ENCODE data around the gene RAB5IF. TPM values are rescaled to one million over a fixed set of nuclear protein-coding genes. Genes with fewer than 3 reads are reported as not detected.

The RAB5IF gene
- total RNA-seq, 6 experiments from 2014 or later: 94.5 to 105 (median 100) TPM

DNA sequence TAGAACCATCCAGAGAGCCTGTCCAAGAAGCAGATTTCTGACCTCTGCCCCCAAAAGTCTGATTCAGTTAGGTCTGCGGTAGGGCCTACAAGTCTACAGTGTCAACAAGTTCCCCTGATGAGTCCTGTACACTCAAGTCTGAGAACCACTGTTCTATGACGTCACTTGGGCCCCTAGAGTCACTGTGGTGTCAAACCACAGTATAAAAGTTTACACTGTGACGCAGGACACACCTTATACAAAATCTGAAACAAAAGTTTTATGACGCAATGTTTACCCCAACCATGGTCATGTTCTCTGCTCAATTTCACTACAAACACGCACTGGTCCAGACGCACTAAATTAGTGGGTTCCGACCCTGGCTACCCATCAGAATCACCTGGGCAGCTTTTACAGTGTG is 22.5 kb downstream of the RAB5IF start:
- Mint-ChIP-seq H3K36me3 (ENCODE audit: low read depth) (no peaks in the 10 kb centered on the region), H3K4me3 (no peak overlapping the region), H3K27me3 (ENCODE audit: insufficient read depth) (peaks cover 7% of the 10 kb centered on the region), H3K27ac (no peak overlapping the region), H3K9me3 (no peaks in the 10 kb centered on the region), H3K4me1 (ENCODE audit: low read depth) (no peaks in the 10 kb centered on the region)
- TF ChIP-seq, protein P1, sequence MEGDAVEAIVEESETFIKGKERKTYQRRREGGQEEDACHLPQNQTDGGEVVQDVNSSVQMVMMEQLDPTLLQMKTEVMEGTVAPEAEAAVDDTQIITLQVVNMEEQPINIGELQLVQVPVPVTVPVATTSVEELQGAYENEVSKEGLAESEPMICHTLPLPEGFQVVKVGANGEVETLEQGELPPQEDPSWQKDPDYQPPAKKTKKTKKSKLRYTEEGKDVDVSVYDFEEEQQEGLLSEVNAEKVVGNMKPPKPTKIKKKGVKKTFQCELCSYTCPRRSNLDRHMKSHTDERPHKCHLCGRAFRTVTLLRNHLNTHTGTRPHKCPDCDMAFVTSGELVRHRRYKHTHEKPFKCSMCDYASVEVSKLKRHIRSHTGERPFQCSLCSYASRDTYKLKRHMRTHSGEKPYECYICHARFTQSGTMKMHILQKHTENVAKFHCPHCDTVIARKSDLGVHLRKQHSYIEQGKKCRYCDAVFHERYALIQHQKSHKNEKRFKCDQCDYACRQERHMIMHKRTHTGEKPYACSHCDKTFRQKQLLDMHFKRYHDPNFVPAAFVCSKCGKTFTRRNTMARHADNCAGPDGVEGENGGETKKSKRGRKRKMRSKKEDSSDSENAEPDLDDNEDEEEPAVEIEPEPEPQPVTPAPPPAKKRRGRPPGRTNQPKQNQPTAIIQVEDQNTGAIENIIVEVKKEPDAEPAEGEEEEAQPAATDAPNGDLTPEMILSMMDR (IDR thresholded peaks at IDR 0.05): no peak
- no peak for DNase-seq

DNA sequence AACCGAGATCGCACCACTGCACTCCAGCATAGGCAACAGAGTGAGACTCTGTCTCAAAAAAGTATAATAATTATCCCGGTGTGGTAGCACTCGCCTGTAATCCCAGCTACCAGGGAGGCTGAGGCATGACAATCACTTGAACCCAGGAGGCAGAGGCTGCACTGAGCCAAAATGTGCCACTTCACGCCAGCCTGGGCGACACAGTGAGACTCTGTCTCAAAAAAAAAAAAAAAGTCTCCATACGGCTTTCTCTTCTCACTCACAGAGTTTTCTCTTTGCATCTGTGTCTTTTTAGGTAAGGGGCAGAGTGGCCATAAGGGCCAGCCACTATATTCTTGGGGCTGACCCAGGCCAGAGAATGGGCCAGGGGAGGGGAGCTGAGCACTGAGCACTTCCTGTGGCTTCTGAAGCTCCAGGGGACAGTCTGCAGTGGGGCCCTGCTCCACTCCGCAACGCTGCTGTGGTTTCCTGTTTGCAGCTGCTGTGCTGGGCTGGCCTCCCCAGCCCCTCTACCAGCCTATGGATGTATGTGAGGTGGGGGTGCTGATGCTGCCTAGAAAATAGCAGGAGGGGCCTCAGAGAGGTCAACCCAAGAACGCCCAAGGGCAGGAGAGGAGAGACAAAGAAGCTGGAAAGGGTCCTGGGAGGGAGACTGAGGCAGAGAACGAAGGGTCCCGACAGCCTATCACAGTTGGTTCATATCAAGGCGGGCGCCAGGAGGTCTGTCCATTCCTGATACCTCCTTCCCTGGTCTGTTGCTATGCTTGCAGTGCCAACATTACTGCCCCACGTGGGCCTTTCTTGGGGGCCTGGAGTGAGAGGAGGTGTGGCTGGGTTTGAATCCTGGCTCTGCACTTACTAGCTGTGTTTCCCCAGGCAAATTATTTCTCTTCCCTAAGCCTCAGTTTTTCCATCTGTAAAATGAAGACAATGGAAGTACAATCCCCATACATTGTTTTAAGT is 24.4 kb downstream of the RAB5IF start:
- no peaks in the 10 kb centered on the region for H3K9me3 Mint-ChIP-seq
- H3K27me3 Mint-ChIP-seq (ENCODE audit: insufficient read depth): peaks cover 7% of the 10 kb centered on the region
- TF ChIP-seq, protein P1 (IDR thresholded peaks at IDR 0.05): no peak
- no peak overlapping the region for H3K4me3 Mint-ChIP-seq
- H3K4me1 Mint-ChIP-seq (ENCODE audit: low read depth): no peaks in the 10 kb centered on the region
- H3K36me3 Mint-ChIP-seq (ENCODE audit: low read depth): no peaks in the 10 kb centered on the region
- DNase-seq: no peak
- H3K27ac Mint-ChIP-seq: no peak overlapping the region

DNA sequence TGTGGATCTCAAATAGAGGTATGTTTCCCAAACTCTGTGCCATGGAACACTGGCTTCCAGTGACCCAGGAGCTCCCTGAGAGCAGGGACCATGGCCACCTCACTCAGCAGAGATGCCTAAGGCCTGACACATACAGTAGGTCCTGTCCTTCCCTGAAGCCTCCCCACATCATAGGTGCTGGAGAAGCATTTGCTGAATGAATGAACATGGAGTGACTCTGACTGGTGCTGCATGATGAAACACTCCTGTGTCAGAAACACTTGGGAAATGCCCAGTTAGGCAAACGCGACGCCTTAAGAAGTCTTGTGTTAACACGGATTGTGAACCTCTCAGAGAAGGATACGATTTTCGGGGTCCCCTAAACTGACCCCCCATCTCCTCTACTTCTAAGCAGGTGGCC is 26.1 kb downstream of the RAB5IF start:
- TF ChIP-seq, protein P1 (IDR thresholded peaks at IDR 0.05): no peak
- no peaks in the 10 kb centered on the region for H3K9me3 Mint-ChIP-seq
- peak; percentile 5 for DNase-seq
- no peaks in the 10 kb centered on the region for H3K36me3 Mint-ChIP-seq (ENCODE audit: low read depth)
- H3K27me3 Mint-ChIP-seq (ENCODE audit: insufficient read depth): peaks cover 12% of the 10 kb centered on the region
- no peaks in the 10 kb centered on the region for H3K4me1 Mint-ChIP-seq (ENCODE audit: low read depth)
- no peak overlapping the region for H3K27ac Mint-ChIP-seq
- no peak overlapping the region for H3K4me3 Mint-ChIP-seq

DNA sequence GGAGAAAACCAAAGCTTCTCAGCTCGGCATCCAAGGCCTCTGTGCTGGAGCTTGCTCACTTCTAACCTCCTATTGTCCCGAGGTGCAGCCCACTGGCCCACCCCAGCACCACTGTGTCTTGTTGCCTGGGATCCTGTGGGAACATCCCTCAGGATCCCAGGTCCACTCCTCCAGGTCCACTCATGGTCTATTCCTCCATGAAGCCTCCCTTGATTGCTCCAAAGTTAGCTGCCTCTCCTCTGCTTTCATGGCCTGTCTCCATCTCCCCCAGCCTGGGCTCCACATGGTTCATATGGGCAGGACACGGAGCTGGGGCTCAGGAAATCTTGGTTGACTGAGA is 26.5 kb downstream of the RAB5IF start:
- Mint-ChIP-seq H3K36me3 (ENCODE audit: low read depth) (no peaks in the 10 kb centered on the region), H3K27ac (no peak overlapping the region), H3K4me3 (no peak overlapping the region), H3K9me3 (no peaks in the 10 kb centered on the region), H3K27me3 (ENCODE audit: insufficient read depth) (peaks cover 12% of the 10 kb centered on the region), H3K4me1 (ENCODE audit: low read depth) (no peaks in the 10 kb centered on the region)
- no peak for DNase-seq
- TF ChIP-seq, protein P1 (IDR thresholded peaks at IDR 0.05): no peak

DNA sequence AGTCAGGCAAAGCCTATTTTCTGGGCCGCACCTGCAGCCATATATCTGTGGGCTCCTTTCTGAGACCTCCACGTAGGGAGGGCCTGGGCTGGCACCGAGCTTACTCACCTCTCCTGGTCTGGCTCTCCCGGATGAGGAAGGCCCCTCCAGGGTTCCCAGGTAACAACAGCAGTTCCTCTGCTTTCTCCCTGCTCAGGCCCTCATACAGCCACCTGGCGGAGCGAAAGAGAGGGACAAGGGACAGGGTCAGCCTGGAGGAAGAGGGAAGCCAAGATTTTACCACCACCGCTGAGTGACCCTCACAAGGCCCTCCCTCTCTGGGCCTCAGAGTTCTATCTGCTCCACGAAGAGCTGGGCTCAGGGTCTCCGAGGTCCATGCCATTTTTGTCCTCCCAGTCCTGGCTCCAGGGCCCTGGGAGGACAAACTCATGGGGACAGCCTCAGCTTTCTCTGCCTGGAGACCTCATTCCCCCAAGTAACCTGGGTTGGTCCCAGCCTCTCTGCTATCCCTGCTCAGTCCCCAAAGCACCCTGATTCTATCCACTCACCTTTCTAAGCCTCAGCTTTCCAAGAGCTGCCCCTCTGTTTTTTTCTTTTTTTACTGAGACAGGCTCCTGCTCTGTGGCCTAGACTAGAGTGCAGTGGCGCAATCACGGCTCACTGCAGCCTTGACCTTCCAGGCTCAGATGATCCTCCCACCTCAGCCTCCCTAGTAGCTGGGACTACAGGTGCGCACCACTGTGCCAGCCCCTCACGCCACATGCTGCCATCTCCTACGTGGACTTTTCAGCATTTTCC is 27.1 kb downstream of the RAB5IF start:
- Mint-ChIP-seq H3K36me3 (ENCODE audit: low read depth) (no peaks in the 10 kb centered on the region), H3K4me3 (no peak overlapping the region), H3K9me3 (no peaks in the 10 kb centered on the region), H3K27me3 (ENCODE audit: insufficient read depth) (peaks cover 12% of the 10 kb centered on the region), H3K27ac (no peak overlapping the region), H3K4me1 (ENCODE audit: low read depth) (no peaks in the 10 kb centered on the region)
- no peak for DNase-seq
- TF ChIP-seq, protein P1 (IDR thresholded peaks at IDR 0.05): no peak

All from HFFc6 (cell line).